Naive thymus-derived CD8-positive, alpha-beta T cell (primary cell): Measurements from ENCODE around the gene CHRNB2. TPM values are rescaled to one million over a fixed set of nuclear protein-coding genes. Genes with fewer than 3 reads are reported as not detected.

ENCODE experiments used
- ATAC-seq, 2 donors: fragments of 150-1000 bp; cut with Tn5 transposase in 1 of 2; sonication (Bioruptor Pico), chemical (Tn5 transposase) in 1 of 2; 1 replicate in 1 of 2; 2 replicates in 1 of 2; pipeline ENCODE4 v1.10.0; 2021; ENCODE audit warnings: mild to moderate bottlenecking in 2 of 2, moderate library complexity in 2 of 2
- POLR2A ChIA-PET: fragments of 350-600 bp; sonication (Branson Sonifier 250); formaldehyde crosslinking; loops from one replicate; lab custom pipeline; 2021; ENCODE audit warnings: antibody characterized with exemption; lab: Charles Lee
- DNase-seq, 10 donors: peaks; one replicate each; pipeline versions ENCODE4 v3.0.0 to v3.0.0-alpha.2; 2020 to 2022
- H3K27ac Mint-ChIP-seq, 10 donors: one replicate each; pipeline ENCODE4 v1.8.0; 2020 to 2022; ENCODE audit warnings: mild to moderate bottlenecking in 10 of 10, mixed read lengths in 10 of 10, moderate library complexity in 4 of 10, inconsistent platforms in 1 of 10
- H3K27me3 Mint-ChIP-seq, 5 donors: one replicate each; pipeline ENCODE4 v1.8.0; 2021 to 2022; ENCODE audit warnings: mixed read lengths in 5 of 5
- H3K36me3 Mint-ChIP-seq, 3 donors: one replicate each; pipeline ENCODE4 v1.8.0; 2020 to 2022; ENCODE audit warnings: mixed read lengths in 3 of 3, mild to moderate bottlenecking in 2 of 3, inconsistent platforms in 1 of 3
- H3K4me1 Mint-ChIP-seq, 4 donors: one replicate each; pipeline ENCODE4 v1.8.0; 2021 to 2022; ENCODE audit warnings: mixed read lengths in 4 of 4
- H3K4me3 Mint-ChIP-seq, 10 donors: one replicate each; pipeline ENCODE4 v1.8.0; 2020 to 2022; ENCODE audit warnings: mild to moderate bottlenecking in 10 of 10, mixed read lengths in 10 of 10, moderate library complexity in 6 of 10, inconsistent platforms in 1 of 10
- H3K9me3 Mint-ChIP-seq, 9 donors: one replicate each; pipeline ENCODE4 v1.8.0; 2020 to 2022; ENCODE audit warnings: mixed read lengths in 9 of 9, mild to moderate bottlenecking in 3 of 9, inconsistent platforms in 1 of 9, moderate library complexity in 1 of 9
- polyA plus RNA-seq, 3 donors: library from polyadenylated mRNA; unstranded; fragments of 300-500 nt; fragmentation: Illumina TruSeq; gene quantifications; one replicate each; pipeline ENCODE4 v1.2.3, GENCODE V29; 2021
- total RNA-seq, 8 experiments: library from RNA in 2 of 8; stranded (reverse) in 2 of 8; gene quantifications; one replicate each; pipeline ENCODE4 v1.2.3 and lab custom pipeline; 2021 to 2026

Gene CHRNB2
- total and polyA plus RNA-seq, 5 experiments from 2014 or later, result 0.03 TPM; not detected in 4

GRCh38 chr1:154557248-154557938 is 10.2 kb upstream of the CHRNB2 start:
- Mint-ChIP-seq H3K36me3 (peaks cover 0 to 40% (median 6%) of the 10 kb centered on the region in 3 donors), H3K27me3 (no peaks in the 10 kb centered on the region), H3K9me3 (no peaks in the 10 kb centered on the region), H3K4me1 (peaks cover 20 to 41% (median 35%) of the 10 kb centered on the region in 4 donors), H3K27ac (peak overlapping the region; percentile 86 to 97 (median 94)), H3K4me3 (peak overlapping the region; percentile 87 to 97 (median 92))
- ATAC-seq (no peak), DNase-seq (peak in 2 of 10 donors; percentile 5 to 12)
- POLR2A ChIA-PET, result interaction anchor here (1.0 to 1.8 kb wide), 3 partner anchors 12 to 227 kb away, joined by 3 to 7 read pairs (median 4); partner anchors contain the start of gene ADAR

- H3K4me1 Mint-ChIP-seq, result peaks cover 20 to 41% (median 35%) of the 10 kb centered on the region in 4 donors
Observed at GRCh38 chr1:154557939-154558719, 9.4 kb upstream of the CHRNB2 start, which contains the start of gene UBE2Q1. UBE2Q1 (minus strand) TSS chr1:154558662; CDS start chr1:154558553, 109 bp downstream.

GRCh38 chr1:154558720-154559465 is 8.7 kb upstream of the CHRNB2 start:
- DNase-seq, result peak; percentile 95 to 100 (median 100)
- Mint-ChIP-seq H3K36me3 (peaks cover 0 to 25% (median 2%) of the 10 kb centered on the region in 3 donors), H3K9me3 (no peaks in the 10 kb centered on the region), H3K4me3 (peak overlapping the region; percentile 84 to 97 (median 92)), H3K4me1 (peaks cover 20 to 37% (median 33%) of the 10 kb centered on the region in 4 donors), H3K27ac (peak overlapping the region; percentile 86 to 97 (median 93)), H3K27me3 (no peaks in the 10 kb centered on the region)
- peak; percentile 92 to 93 for ATAC-seq
- POLR2A ChIA-PET, result interaction anchor here (0.6 to 1.8 kb wide), 7 partner anchors 10 to 539 kb away, joined by 3 to 7 read pairs (median 4); partner anchors contain the start of gene ADAR

More at GRCh38 chr1:154557939-154558719, 9.4 kb upstream of the CHRNB2 start, which contains the start of gene UBE2Q1:
- H3K4me3 Mint-ChIP-seq, result peak within 1 kb of the TSS; percentile 87 to 97 (median 95)
- H3K9me3 Mint-ChIP-seq, result no peaks in the 10 kb centered on the region
- DNase-seq (peak in 8 of 10 donors; percentile 12 to 37 (median 32)), ATAC-seq (peak in 1 of 2 donors; percentile 62)
- H3K27me3 Mint-ChIP-seq, result no peaks in the 10 kb centered on the region
- H3K27ac Mint-ChIP-seq, result peak within 1 kb of the TSS; percentile 86 to 97 (median 94)
- H3K36me3 Mint-ChIP-seq, result peaks cover 0 to 33% (median 6%) of the 10 kb centered on the region in 3 donors
- POLR2A ChIA-PET, result interaction anchor here (0.6 to 1.8 kb wide), 3 partner anchors 11 to 540 kb away, joined by 3 to 7 read pairs (median 4); partner anchors contain the start of gene ADAR

GRCh38 chr1:154559466-154560044 is 8.0 kb upstream of the CHRNB2 start:
- Mint-ChIP-seq H3K27me3 (peaks cover 0 to 2% (median 0%) of the 10 kb centered on the region in 5 donors), H3K4me1 (peaks cover 20 to 37% (median 32%) of the 10 kb centered on the region in 4 donors), H3K4me3 (peak overlapping the region; percentile 84 to 97 (median 92)), H3K9me3 (no peaks in the 10 kb centered on the region), H3K36me3 (peaks cover 0 to 20% (median 0%) of the 10 kb centered on the region in 3 donors), H3K27ac (peak overlapping the region; percentile 86 to 97 (median 93))
- ATAC-seq (peak; percentile 38 to 51), DNase-seq (peak; percentile 62 to 90 (median 80))
- POLR2A ChIA-PET, result interaction anchor here (1.1 to 1.8 kb wide), 8 partner anchors 49 to 502 kb away, joined by 3 to 7 read pairs (median 4); partner anchors contain the start of genes ADAR and PMVK

- ATAC-seq (no peak), DNase-seq (no peak)
- no peaks in the 10 kb centered on the region for H3K9me3 Mint-ChIP-seq
- H3K27me3 Mint-ChIP-seq, result peaks cover 4 to 31% (median 20%) of the 10 kb centered on the region in 5 donors
- POLR2A ChIA-PET, result no interaction called here
- no peak overlapping the region for H3K27ac Mint-ChIP-seq
- no peaks in the 10 kb centered on the region for H3K36me3 Mint-ChIP-seq
- peaks cover 3 to 12% (median 8%) of the 10 kb centered on the region in 4 donors for H3K4me1 Mint-ChIP-seq
- no peak overlapping the region for H3K4me3 Mint-ChIP-seq
Observed at GRCh38 chr1:154565876-154566275, 1.7 kb upstream of the CHRNB2 start.

GRCh38 chr1:154568157-154568815 is 708 bp downstream of the CHRNB2 start:
- Mint-ChIP-seq H3K27me3 (peaks cover 7 to 34% (median 23%) of the 10 kb centered on the region in 5 donors), H3K36me3 (no peaks in the 10 kb centered on the region), H3K9me3 (no peaks in the 10 kb centered on the region), H3K4me3 (peak overlapping the region in 2 of 10 donors; percentile 37 to 75), H3K4me1 (peaks cover 3 to 14% (median 10%) of the 10 kb centered on the region in 4 donors), H3K27ac (peak overlapping the region in 1 of 10 donors; percentile 49)
- DNase-seq (peak in 1 of 10 donors; percentile 40), ATAC-seq (peak in 1 of 2 donors; percentile 10)
- POLR2A ChIA-PET, result interaction anchor here (1.2 to 1.3 kb wide), 2 partner anchors 8 to 10 kb away, joined by 4 to 6 read pairs; partner anchors contain the start of gene UBE2Q1

GRCh38 chr1:154571244-154571963 is 3.8 kb downstream of the CHRNB2 start:
- ATAC-seq (no peak), DNase-seq (peak in 1 of 10 donors; percentile 55)
- POLR2A ChIA-PET, result no interaction called here
- no peaks in the 10 kb centered on the region for H3K36me3 Mint-ChIP-seq
- peak overlapping the region in 1 of 10 donors; percentile 17 for H3K4me3 Mint-ChIP-seq
- H3K9me3 Mint-ChIP-seq, result no peaks in the 10 kb centered on the region
- H3K4me1 Mint-ChIP-seq, result peaks cover 3 to 18% (median 11%) of the 10 kb centered on the region in 4 donors
- H3K27ac Mint-ChIP-seq, result peak overlapping the region in 2 of 10 donors; percentile 29 to 73
- H3K27me3 Mint-ChIP-seq, result peaks cover 8 to 32% (median 20%) of the 10 kb centered on the region in 5 donors

- DNase-seq, result no peak
- peaks cover 4 to 26% (median 17%) of the 10 kb centered on the region in 5 donors for H3K27me3 Mint-ChIP-seq
- H3K9me3 Mint-ChIP-seq, result no peaks in the 10 kb centered on the region
- no peak overlapping the region for H3K4me3 Mint-ChIP-seq
- peaks cover 3 to 18% (median 11%) of the 10 kb centered on the region in 4 donors for H3K4me1 Mint-ChIP-seq
- no peak for ATAC-seq
- H3K36me3 Mint-ChIP-seq, result no peaks in the 10 kb centered on the region
- no peak overlapping the region for H3K27ac Mint-ChIP-seq
- POLR2A ChIA-PET, result no interaction called here
Observed at GRCh38 chr1:154571964-154572288, 4.3 kb downstream of the CHRNB2 start.

- H3K4me3 Mint-ChIP-seq, result no peak overlapping the region
- H3K4me1 Mint-ChIP-seq, result peaks cover 3 to 15% (median 8%) of the 10 kb centered on the region in 4 donors
- DNase-seq (peak in 1 of 10 donors; percentile 14), ATAC-seq (no peak)
- no peaks in the 10 kb centered on the region for H3K9me3 Mint-ChIP-seq
- no peaks in the 10 kb centered on the region for H3K36me3 Mint-ChIP-seq
- no peak overlapping the region for H3K27ac Mint-ChIP-seq
- POLR2A ChIA-PET, result interaction anchor here (0.5 to 0.6 kb wide), 2 partner anchors 8 to 35 kb away, joined by 3 to 4 read pairs; partner anchors contain the start of gene ADAR
- peaks cover 4 to 20% (median 14%) of the 10 kb centered on the region in 5 donors for H3K27me3 Mint-ChIP-seq
Observed at GRCh38 chr1:154572468-154573167, 5.0 kb downstream of the CHRNB2 start.

- ATAC-seq, result no peak
- POLR2A ChIA-PET, result interaction anchor here (0.6 kb wide), 1 partner anchor 8 kb away, joined by 4 read pairs; no protein-coding TSS in a partner anchor
- H3K4me1 Mint-ChIP-seq, result peaks cover 0 to 11% (median 3%) of the 10 kb centered on the region in 4 donors
- peaks cover 3 to 15% (median 9%) of the 10 kb centered on the region in 5 donors for H3K27me3 Mint-ChIP-seq
- H3K4me3 Mint-ChIP-seq, result no peak overlapping the region
- H3K27ac Mint-ChIP-seq, result peak overlapping the region in 2 of 10 donors; percentile 43 to 51
- no peaks in the 10 kb centered on the region for H3K9me3 Mint-ChIP-seq
- H3K36me3 Mint-ChIP-seq, result no peaks in the 10 kb centered on the region
- DNase-seq, result peak in 1 of 10 donors; percentile 45
Observed at GRCh38 chr1:154573168-154573510, 5.6 kb downstream of the CHRNB2 start.
